OCI-LY3 (cell line): ENCODE results near the gene KHDC4.
"Not testable (repeated sequence)": the region's sequence is repeated elsewhere in the genome, so short reads cannot be mapped to it uniquely, and the experiment has no call there.

ENCODE experiments used
- H2AFZ ChIP-seq: fragments of 200-600, 300-600 bp; shearing (Covaris generic); 2 replicates; pipeline ENCODE4 v1.6.0; 2014; ENCODE audit warnings: antibody characterized with exemption, low read depth, low read length
- H3K27ac ChIP-seq: fragments of 200-600, 300-600 bp; sonication (generic); 2 replicates; pipeline ENCODE4 v1.5.1; 2014; ENCODE audit warnings: mild to moderate bottlenecking, low read length, moderate library complexity, mixed read lengths
- H3K27me3 ChIP-seq: fragments of 200-600, 300-600 bp; sonication (generic); 2 replicates; pipeline ENCODE4 v1.6.1; 2014; ENCODE audit warnings: low read depth, low read length, mixed read lengths
- H3K36me3 ChIP-seq: fragments of 200-600, 300-600 bp; sonication (generic); replicated peaks from 2 replicates; pipeline ENCODE3; 2014; ENCODE audit warnings: low read depth, low read length, mixed read lengths
- H3K4me1 ChIP-seq: fragments of 300-600, 200-600 bp; sonication (generic); 2 replicates; pipeline ENCODE4 v1.6.1; 2014; ENCODE audit warnings: low read length, mixed read lengths
- H3K4me2 ChIP-seq: fragments of 200-600, 300-600 bp; sonication (generic); 2 replicates; pipeline ENCODE4 v1.6.1; 2014; ENCODE audit warnings: low read length, mixed read lengths
- H3K4me3 ChIP-seq: fragments of 300-600, 200-600 bp; sonication (generic); 2 replicates; pipeline ENCODE4 v1.5.1; 2014; ENCODE audit warnings: antibody characterized with exemption, mild to moderate bottlenecking, low read length, moderate library complexity
- H3K79me2 ChIP-seq: fragments of 300-600, 200-600 bp; shearing (Covaris generic); 2 replicates; pipeline ENCODE4 v1.6.1; 2014; ENCODE audit warnings: mild to moderate bottlenecking, low read length, mixed read lengths
- H3K9ac ChIP-seq: fragments of 300-600, 200-600 bp; shearing (Covaris generic); 2 replicates; pipeline ENCODE4 v1.6.0; 2014; ENCODE audit warnings: mild to moderate bottlenecking, low read length, moderate library complexity
- H3K9me3 ChIP-seq: fragments of 200-600, 300-600 bp; shearing (Covaris generic); 2 replicates; pipeline ENCODE4 v1.6.1; 2014; ENCODE audit warnings: low read length, mixed read lengths; ENCODE audit not compliant: insufficient read depth
- H4K20me1 ChIP-seq: fragments of 200-600, 300-600 bp; sonication (generic); 2 replicates; pipeline ENCODE4 v1.6.1; 2016; ENCODE audit warnings: low read length, mixed read lengths; ENCODE audit not compliant: insufficient read depth
- CTCF ChIP-seq: fragments of 200-600, 300-600 bp; sonication (generic); IDR thresholded peaks from 2 replicates; pipeline ENCODE4 v1.5.1; 2014; ENCODE audit warnings: antibody characterized with exemption, low read length, low read depth
- EZH2phosphoT487 ChIP-seq: fragments of 200-600 bp; shearing (Covaris generic); IDR thresholded peaks from 2 replicates; pipeline ENCODE4 v1.6.1; 2018; ENCODE audit warnings: antibody characterized with exemption, mixed run types, low read depth

The KHDC4 gene

GRCh38 chr1:155900161-155900560 is 34.1 kb downstream of the KHDC4 start:
- TF ChIP-seq CTCF: no peak
- TF ChIP-seq EZH2phosphoT487: no peak
- Histone ChIP-seq H3K9ac (no peak overlapping the region), H3K4me3 (no peak overlapping the region), H3K79me2 (no peaks in the 10 kb centered on the region), H2AFZ (no peak overlapping the region), H3K27me3 (no peaks in the 10 kb centered on the region), H3K27ac (no peak overlapping the region), H3K36me3 (peaks cover 50% of the 10 kb centered on the region), H3K4me2 (no peak overlapping the region), H3K9me3 (no peaks in the 10 kb centered on the region), H4K20me1 (no peaks in the 10 kb centered on the region), H3K4me1 (no peaks in the 10 kb centered on the region)

DNA sequence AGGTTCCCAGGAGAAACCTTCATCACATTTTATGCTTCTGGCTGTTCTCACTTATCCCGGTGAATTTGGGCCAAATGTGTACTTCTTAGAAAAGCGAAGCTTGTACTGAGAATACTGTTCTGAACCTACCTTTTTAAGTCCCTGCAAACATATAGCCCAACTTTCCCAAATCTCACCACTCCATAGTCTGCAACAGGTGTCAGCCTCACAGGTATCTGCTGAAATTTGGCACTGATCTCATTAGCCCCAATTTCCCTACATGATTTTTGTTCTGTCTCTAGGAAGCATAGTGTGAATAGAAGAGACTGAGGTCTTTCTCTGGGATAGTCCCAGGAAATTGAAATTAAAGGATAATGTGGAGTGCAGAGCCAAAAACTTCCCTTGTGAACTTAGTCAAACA is 34.5 kb downstream of the KHDC4 start:
- no peak overlapping the region for H3K27ac ChIP-seq
- H3K36me3 ChIP-seq: peaks cover 46% of the 10 kb centered on the region
- no peaks in the 10 kb centered on the region for H3K27me3 ChIP-seq
- H3K4me3 ChIP-seq: no peak overlapping the region
- H2AFZ ChIP-seq: no peak overlapping the region
- H3K9me3 ChIP-seq: no peaks in the 10 kb centered on the region
- no peak overlapping the region for H3K9ac ChIP-seq
- TF ChIP-seq CTCF (no peak), EZH2phosphoT487 (no peak)
- no peaks in the 10 kb centered on the region for H4K20me1 ChIP-seq
- H3K79me2 ChIP-seq: no peaks in the 10 kb centered on the region
- H3K4me1 ChIP-seq: no peaks in the 10 kb centered on the region
- H3K4me2 ChIP-seq: no peak overlapping the region

DNA sequence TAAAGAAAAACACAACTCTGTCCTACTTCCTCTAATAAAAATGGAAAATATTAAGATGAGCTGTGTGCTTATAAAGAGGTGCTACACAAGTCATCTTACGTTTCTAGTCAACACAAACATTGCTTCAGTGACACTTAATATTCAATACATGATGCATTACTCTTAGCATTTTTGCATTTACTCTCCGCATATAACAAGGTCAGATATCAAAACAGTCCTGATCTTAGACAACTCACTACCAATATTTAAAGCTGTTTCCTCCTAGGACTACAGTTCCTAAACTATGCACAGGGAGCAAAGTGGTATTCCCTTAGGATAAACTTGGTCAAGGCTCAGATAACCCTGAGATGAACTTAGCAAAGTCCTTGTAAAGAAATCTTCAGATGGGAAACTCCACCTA is 35.3 kb downstream of the KHDC4 start:
- Histone ChIP-seq H2AFZ (no peak overlapping the region), H3K4me1 (no peaks in the 10 kb centered on the region), H3K4me3 (no peak overlapping the region), H3K27me3 (no peaks in the 10 kb centered on the region), H3K79me2 (no peaks in the 10 kb centered on the region), H3K4me2 (no peak overlapping the region), H4K20me1 (no peaks in the 10 kb centered on the region), H3K9ac (no peak overlapping the region), H3K27ac (no peak overlapping the region), H3K9me3 (no peaks in the 10 kb centered on the region), H3K36me3 (peaks cover 38% of the 10 kb centered on the region)
- TF ChIP-seq CTCF (no peak), EZH2phosphoT487 (no peak)

DNA sequence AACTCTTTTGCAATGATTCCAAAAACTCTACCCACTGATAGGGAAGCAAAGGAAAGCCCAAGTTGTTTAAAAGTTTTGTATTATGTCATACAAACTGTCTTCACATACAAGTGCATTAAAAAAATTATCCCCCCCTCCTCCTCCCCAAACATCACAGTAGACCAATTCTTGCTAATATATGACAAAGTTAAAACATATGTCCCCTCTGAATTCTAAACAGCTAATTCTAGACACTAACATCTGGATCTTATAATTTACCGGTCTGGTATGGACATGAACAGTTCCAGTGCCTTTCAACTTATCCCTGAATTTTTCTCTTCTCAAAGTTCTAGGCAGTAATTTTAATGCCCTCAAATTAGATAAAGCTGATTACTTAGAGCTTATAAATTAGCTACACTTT is 36.5 kb downstream of the KHDC4 start:
- H3K4me1 ChIP-seq: no peaks in the 10 kb centered on the region
- H3K4me3 ChIP-seq: no peak overlapping the region
- no peak overlapping the region for H2AFZ ChIP-seq
- H3K27me3 ChIP-seq: no peaks in the 10 kb centered on the region
- no peak overlapping the region for H3K4me2 ChIP-seq
- no peak overlapping the region for H3K27ac ChIP-seq
- no peaks in the 10 kb centered on the region for H3K79me2 ChIP-seq
- H3K9ac ChIP-seq: no peak overlapping the region
- H3K36me3 ChIP-seq: peaks cover 34% of the 10 kb centered on the region
- H3K9me3 ChIP-seq: no peaks in the 10 kb centered on the region
- no peak for TF ChIP-seq EZH2phosphoT487
- no peak for TF ChIP-seq CTCF
- peaks cover 4% of the 10 kb centered on the region; the same call in 1 of the 2 replicates for H4K20me1 ChIP-seq

- peaks cover 34% of the 10 kb centered on the region for H3K36me3 ChIP-seq
- not testable (repeated sequence) for H3K4me3 ChIP-seq, H3K9ac ChIP-seq, H3K4me1 ChIP-seq, H2AFZ ChIP-seq, H3K79me2 ChIP-seq, H4K20me1 ChIP-seq, H3K27ac ChIP-seq, H3K27me3 ChIP-seq, H3K4me2 ChIP-seq, H3K9me3 ChIP-seq
These were observed 37.7 kb downstream of the KHDC4 start for GRCh38 chr1:155896476-155896875.

DNA sequence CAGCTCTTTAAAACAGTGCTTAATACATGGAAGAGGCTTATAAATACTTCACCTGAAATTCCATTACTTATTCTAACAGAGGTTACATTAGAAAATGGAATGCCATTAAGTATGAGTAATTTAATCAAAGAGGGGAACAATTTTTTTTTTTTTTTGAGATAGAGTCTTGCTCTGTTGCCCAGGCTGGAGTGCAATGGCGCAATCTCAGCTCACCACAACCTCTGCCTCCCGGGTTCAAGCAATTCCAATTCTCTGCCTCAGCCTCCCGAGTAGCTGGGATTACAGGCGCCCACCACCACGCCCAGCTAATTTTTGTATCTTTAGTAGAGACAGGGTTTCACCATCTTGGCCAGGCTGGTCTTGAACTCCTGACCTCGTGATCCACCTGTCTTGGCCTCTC is 38.6 kb downstream of the KHDC4 start:
- H3K4me3 ChIP-seq, H3K79me2 ChIP-seq, H3K27ac ChIP-seq, H3K4me2 ChIP-seq, H4K20me1 ChIP-seq, H2AFZ ChIP-seq, H3K4me1 ChIP-seq, H3K9ac ChIP-seq, H3K9me3 ChIP-seq, H3K27me3 ChIP-seq: not testable (repeated sequence)
- H3K36me3 ChIP-seq: peaks cover 33% of the 10 kb centered on the region
